HepG2 (cell line): ENCODE measurements around the gene ATRX. TPM values are rescaled to one million over a fixed set of nuclear protein-coding genes. Genes with fewer than 3 reads are reported as not detected.

ENCODE experiments used
- ATAC-seq: fragments of 200-7000 bp; cut with Tn5 transposase; 3 replicates; pipeline ENCODE4 v1.9.1; 2020; ENCODE audit warnings: mild to moderate bottlenecking, moderate library complexity
- BruUV-seq: library from RNA; stranded (reverse); fragments of 400-500 nt; replicated peaks from 2 replicates; lab custom pipeline; 2021; lab: Mats Ljungman, UMichigan
- CTCF ChIA-PET: fragments of 300-600 bp; formaldehyde crosslinking; extraction: SDS; loops from one replicate; lab custom pipeline; 2021; ENCODE audit warnings: low total read pairs, inconsistent platforms, low intra/inter-chr PET ratio; lab: Yijun Ruan, JAX
- POLR2A ChIA-PET: fragments of 350-600 bp; sonication (Branson Sonifier 250); formaldehyde crosslinking; loops from one replicate; lab custom pipeline; 2020; ENCODE audit warnings: antibody characterized with exemption, inconsistent platforms; lab: Yijun Ruan, JAX
- DNase-seq: peaks from one replicate; pipeline ENCODE4 v3.0.0-alpha.2; 2015; ENCODE audit warnings: low spot score
- FAIRE-seq: peaks from 3 replicates; lab custom pipeline; 2011; peaks lifted over from hg19 to GRCh38; lab: Jason Lieb, UNC
- H2AFZ ChIP-seq: one replicate; pipeline ENCODE4 v1.6.1; 2011; ENCODE audit warnings: low read length, inconsistent platforms
- H3K27ac ChIP-seq: fragments of 300-600 bp; 3 replicates; pipeline ENCODE4 v1.8.0; 2011; ENCODE audit warnings: mixed run types, mild to moderate bottlenecking, mixed read lengths, low read length, inconsistent platforms; ENCODE audit not compliant: insufficient read depth; ENCODE audit errors: extremely low read length
- H3K27me3 ChIP-seq, 2 experiments: fragments of 200-600 bp in 1 of 2; 2 replicates in 1 of 2; 3 replicates in 1 of 2; pipeline versions ENCODE4 v1.6.0 to v1.8.0; 2011; ENCODE audit warnings: low read length in 2 of 2, mild to moderate bottlenecking in 2 of 2, moderate library complexity in 2 of 2, inconsistent platforms in 1 of 2; ENCODE audit not compliant: insufficient read depth in 2 of 2, control insufficient read depth in 1 of 2
- H3K36me3 ChIP-seq, 2 experiments: fragments of 200-600 bp in 1 of 2; replicated peaks in 1 of 2; 2 replicates in 1 of 2; 3 replicates in 1 of 2; pipeline versions ENCODE4 v1.5.1 to v1.8.0; 2011; ENCODE audit warnings: low read length in 2 of 2, inconsistent platforms in 1 of 2; ENCODE audit not compliant: insufficient read depth in 2 of 2, control insufficient read depth in 1 of 2
- H3K4me1 ChIP-seq: 2 replicates; pipeline ENCODE4 v1.5.1; 2012; ENCODE audit warnings: low read length, inconsistent platforms; ENCODE audit not compliant: insufficient read depth
- H3K4me2 ChIP-seq: 2 replicates; pipeline ENCODE4 v1.6.0; 2011; ENCODE audit warnings: low read depth, low read length, inconsistent platforms
- H3K4me3 ChIP-seq, 3 experiments: fragments of 200-600 bp in 1 of 3; sonication (generic), shearing (Covaris generic) in 1 of 3; replicated peaks in 1 of 3; 2 replicates each; pipeline ENCODE4 v1.5.1; 2011 to 2016; ENCODE audit warnings: low read length in 3 of 3, inconsistent platforms in 2 of 3, low read depth in 2 of 3, mild to moderate bottlenecking in 2 of 3, control low read depth in 1 of 3, mixed read lengths in 1 of 3; ENCODE audit not compliant: insufficient read depth in 1 of 3
- H3K79me2 ChIP-seq: one replicate; pipeline ENCODE4 v1.6.1; 2011; ENCODE audit warnings: low read length, inconsistent platforms; ENCODE audit not compliant: insufficient read depth
- H3K9ac ChIP-seq: 2 replicates; pipeline ENCODE4 v1.6.0; 2011; ENCODE audit warnings: mild to moderate bottlenecking, low read depth, low read length, inconsistent platforms; ENCODE audit not compliant: insufficient read depth
- H3K9me3 ChIP-seq: 2 replicates; pipeline ENCODE4 v1.5.1; 2012; ENCODE audit warnings: mild to moderate bottlenecking, low read length
- H4K20me1 ChIP-seq: 2 replicates; pipeline ENCODE4 v1.6.0; 2011; ENCODE audit warnings: inconsistent platforms, mild to moderate bottlenecking, low read length, moderate library complexity; ENCODE audit not compliant: insufficient read depth
- ADNP ChIP-seq: sonication (generic); formaldehyde crosslinking; IDR thresholded peaks from 2 replicates; pipeline ENCODE4 v1.4.0; 2020; ENCODE audit warnings: missing genetic modification reagents
- DNMT3B ChIP-seq: conservative IDR thresholded peaks from 2 replicates; pipeline ENCODE4 v1.6.1; 2016; ENCODE audit warnings: missing biosample characterization, control low read depth
- SIN3B ChIP-seq: fragments of 150-350 bp; IDR thresholded peaks from 2 replicates; pipeline ENCODE4 v1.6.1; 2014; ENCODE audit warnings: low read length
- SMAD1 ChIP-seq: sonication (generic); formaldehyde crosslinking; IDR thresholded peaks from 2 replicates; pipeline ENCODE4 v1.4.0; 2020; ENCODE audit warnings: missing genetic modification reagents, low read depth, mild to moderate bottlenecking, borderline replicate concordance
- SMARCC2 ChIP-seq: fragments of 450-650 bp; IDR thresholded peaks from 2 replicates; pipeline ENCODE4 v1.6.1; 2017; ENCODE audit warnings: antibody characterized with exemption, mild to moderate bottlenecking
- SOX6 ChIP-seq, 2 experiments: fragments of 450-650 bp in 1 of 2; sonication (generic) in 1 of 2; formaldehyde crosslinking in 1 of 2; IDR thresholded peaks; 2 replicates each; pipeline versions ENCODE4 v1.4.0 to v1.6.1; 2017 to 2020; ENCODE audit warnings: antibody characterized with exemption in 1 of 2, mild to moderate bottlenecking in 1 of 2, missing genetic modification reagents in 1 of 2
- THAP11 ChIP-seq: IDR thresholded peaks from 2 replicates; pipeline ENCODE4 v1.6.1; 2016; ENCODE audit warnings: missing biosample characterization, missing genetic modification reagents
- ZNF205 ChIP-seq: IDR thresholded peaks from 2 replicates; pipeline ENCODE4 v1.6.1; 2018; ENCODE audit warnings: missing biosample characterization, missing genetic modification reagents
- ZNF235 ChIP-seq: sonication (generic); formaldehyde crosslinking; IDR thresholded peaks from 2 replicates; pipeline ENCODE4 v1.8.1; 2023; ENCODE audit warnings: mild to moderate bottlenecking, missing genetic modification reagents, borderline replicate concordance
- ZNF30 ChIP-seq: sonication (generic); formaldehyde crosslinking; IDR thresholded peaks from 2 replicates; pipeline ENCODE4 v1.5.0; 2020; ENCODE audit warnings: mild to moderate bottlenecking, missing genetic modification reagents
- ZNF326 ChIP-seq: sonication (generic); formaldehyde crosslinking; IDR thresholded peaks from 2 replicates; pipeline ENCODE4 v1.4.0; 2020; ENCODE audit warnings: missing genetic modification reagents, borderline replicate concordance
- ZNF430 ChIP-seq: sonication (generic); formaldehyde crosslinking; IDR thresholded peaks from 2 replicates; pipeline ENCODE4 v1.9.0; 2021; ENCODE audit warnings: mild to moderate bottlenecking, missing genetic modification reagents
- ZNF446 ChIP-seq: sonication (generic); formaldehyde crosslinking; IDR thresholded peaks from 2 replicates; pipeline ENCODE4 v1.5.0; 2020; ENCODE audit warnings: mild to moderate bottlenecking, missing genetic modification reagents
- ZNF580 ChIP-seq: IDR thresholded peaks from 2 replicates; pipeline ENCODE4 v1.6.1; 2016; ENCODE audit warnings: low read depth, borderline replicate concordance
- ZNF777 ChIP-seq: sonication (generic); formaldehyde crosslinking; IDR thresholded peaks from 2 replicates; pipeline ENCODE4 v1.4.0; 2020; ENCODE audit warnings: missing genetic modification reagents
- WGBS: methylation state at CpG from one replicate; pipeline ENCODE4 v1.1.6; 2017; ENCODE audit warnings: low lambda C conversion rate; 5-methylcytosine and 5-hydroxymethylcytosine counted together
- in situ Hi-C: cut with HindIII; loops from 2 replicates; pipeline ENCODE4 v1.10.0; 2017; ENCODE audit warnings: low pct_unique_long_range_greater_than_20kb; ENCODE audit not compliant: extremely low pct_ligation_motif_present
- intact Hi-C: fragments of 100-400 bp; cut with micrococcal nuclease; formaldehyde crosslinking; loops from one replicate; pipeline ENCODE4 v1.10.0; 2022; ENCODE audit not compliant: unreplicated experiment
- polyA plus RNA-seq, 8 experiments: library from polyadenylated mRNA; depleted of rRNA in 3 of 8; stranded (reverse) in 7 of 8; unstranded in 1 of 8; fragments of >200 nt; fragmentation: Illumina TruSeq in 4 of 8; extraction: Trizol in 4 of 8; gene quantifications; 2 replicates each; pipeline versions ENCODE4 v1.2.1 to v1.2.3, GENCODE V29; 2011 to 2016; ENCODE audit warnings: low read depth in 4 of 8, missing spikeins in 1 of 8, mixed read lengths in 1 of 8; ENCODE audit not compliant: insufficient read depth in 1 of 8
- total RNA-seq, 5 experiments: library from RNA; depleted of rRNA; stranded (reverse); fragments of >200 nt; fragmentation: Illumina TruSeq; extraction: Trizol; gene quantifications; 2 replicates each; pipeline ENCODE4 v1.2.3, GENCODE V29; 2016; ENCODE audit warnings: low read depth in 1 of 5

ATRX gene
- total and polyA plus RNA-seq, 2 of the 13 experiments (the other 11 are each of a cell fraction or from before 2014, with no cell fraction given) = 26.1 to 44.5 TPM

- H3K36me3 ChIP-seq = no peaks in the 10 kb centered on the region; a peak in 1 of 5 replicates
- FAIRE-seq (no peak), ATAC-seq (no peak), DNase-seq (no peak)
- H3K27ac ChIP-seq = no peak overlapping the region
- no peaks in the 10 kb centered on the region for H3K4me1 ChIP-seq
- no peak overlapping the region for H3K4me2 ChIP-seq
- H4K20me1 ChIP-seq = no peaks in the 10 kb centered on the region
- in situ Hi-C loops (no loop called here), intact Hi-C loops (no loop called here)
- H3K9ac ChIP-seq = no peak overlapping the region
- no peaks in the 10 kb centered on the region for H3K79me2 ChIP-seq
- no peak overlapping the region for H3K4me3 ChIP-seq
- no TSS peak for BruUV-seq
- ChIA-PET CTCF (no interaction called here), POLR2A (no interaction called here)
- 100% methylated on average over 3 of the region's 3 CpGs for WGBS
- no peaks in the 10 kb centered on the region for H3K9me3 ChIP-seq
- TF ChIP-seq SMARCC2 (no peak), THAP11 (CRISPR knock-in tag) (no peak), SIN3B (no peak), ADNP (no peak), ZNF326 (CRISPR knock-in tag) (no peak), ZNF430 (CRISPR knock-in tag) (no peak), ZNF777 (CRISPR knock-in tag) (no peak), ZNF205 (CRISPR knock-in tag) (no peak), ZNF30 (CRISPR knock-in tag) (no peak), SMAD1 (CRISPR knock-in tag) (no peak), ZNF446 (no peak), ZNF235 (CRISPR knock-in tag) (no peak), DNMT3B (CRISPR knock-in tag) (no peak), SOX6 (IDR thresholded peaks at IDR 0.05) (no peak), SOX6 (CRISPR knock-in tag; IDR thresholded peaks at IDR 0.05) (no peak), ZNF580 (CRISPR knock-in tag) (no peak)
- H3K27me3 ChIP-seq = no peaks in the 10 kb centered on the region
- H2AFZ ChIP-seq = no peak overlapping the region
These were observed 213.7 kb downstream of the ATRX start for GRCh38 chrX:77572322-77572721.
